GM12865 (cell line): Measurements from ENCODE around the gene AAMP.

Experiments used
- DNase-seq: peaks from one replicate; pipeline ENCODE4 v3.0.0; 2010; ENCODE audit warnings: low read depth
- H3K4me3 ChIP-seq: 2 replicates; pipeline ENCODE4 v1.5.1; 2011; ENCODE audit warnings: mild to moderate bottlenecking, low read depth, low read length, control low read depth
- CTCF ChIP-seq: IDR thresholded peaks from 2 replicates; pipeline ENCODE4 v1.5.1; 2011; ENCODE audit warnings: low read length, control low read depth, low read depth, inconsistent platforms; ENCODE audit not compliant: insufficient read depth; ENCODE audit errors: missing control alignments

Gene AAMP

GRCh38 chr2:218280260-218280870, 10.4 kb upstream of the AAMP start:
- no peak overlapping the region for H3K4me3 ChIP-seq
- TF ChIP-seq CTCF: no peak
- no peak for DNase-seq

GRCh38 chr2:218278531-218279360, 8.8 kb upstream of the AAMP start:
- no peak overlapping the region for H3K4me3 ChIP-seq
- no peak for DNase-seq
- TF ChIP-seq CTCF: no peak

- DNase-seq: no peak
- TF ChIP-seq CTCF: no peak
- H3K4me3 ChIP-seq: no peak overlapping the region
These were observed 8.0 kb upstream of the AAMP start for GRCh38 chr2:218277921-218278320.

- no peak overlapping the region for H3K4me3 ChIP-seq
- no peak for DNase-seq
- TF ChIP-seq CTCF: no peak
These were observed 7.2 kb upstream of the AAMP start for GRCh38 chr2:218276986-218277755.

- TF ChIP-seq CTCF: no peak
- no peak overlapping the region for H3K4me3 ChIP-seq
- no peak for DNase-seq
These were observed 5.6 kb upstream of the AAMP start for GRCh38 chr2:218275371-218276072.

- no peak for TF ChIP-seq CTCF
- DNase-seq: no peak
- no peak overlapping the region for H3K4me3 ChIP-seq
These were observed 4.6 kb upstream of the AAMP start for GRCh38 chr2:218274586-218274985.
